HG02678 (cell line): ENCODE results near the gene IRF1.

Experiments used
- ATAC-seq: cut with Tn5 transposase; IDR thresholded peaks from one replicate; pipeline ENCODE4 v1.9.1; 2021; ENCODE audit warnings: mild to moderate bottlenecking, moderate library complexity; ENCODE audit not compliant: unreplicated experiment

IRF1 gene

DNA sequence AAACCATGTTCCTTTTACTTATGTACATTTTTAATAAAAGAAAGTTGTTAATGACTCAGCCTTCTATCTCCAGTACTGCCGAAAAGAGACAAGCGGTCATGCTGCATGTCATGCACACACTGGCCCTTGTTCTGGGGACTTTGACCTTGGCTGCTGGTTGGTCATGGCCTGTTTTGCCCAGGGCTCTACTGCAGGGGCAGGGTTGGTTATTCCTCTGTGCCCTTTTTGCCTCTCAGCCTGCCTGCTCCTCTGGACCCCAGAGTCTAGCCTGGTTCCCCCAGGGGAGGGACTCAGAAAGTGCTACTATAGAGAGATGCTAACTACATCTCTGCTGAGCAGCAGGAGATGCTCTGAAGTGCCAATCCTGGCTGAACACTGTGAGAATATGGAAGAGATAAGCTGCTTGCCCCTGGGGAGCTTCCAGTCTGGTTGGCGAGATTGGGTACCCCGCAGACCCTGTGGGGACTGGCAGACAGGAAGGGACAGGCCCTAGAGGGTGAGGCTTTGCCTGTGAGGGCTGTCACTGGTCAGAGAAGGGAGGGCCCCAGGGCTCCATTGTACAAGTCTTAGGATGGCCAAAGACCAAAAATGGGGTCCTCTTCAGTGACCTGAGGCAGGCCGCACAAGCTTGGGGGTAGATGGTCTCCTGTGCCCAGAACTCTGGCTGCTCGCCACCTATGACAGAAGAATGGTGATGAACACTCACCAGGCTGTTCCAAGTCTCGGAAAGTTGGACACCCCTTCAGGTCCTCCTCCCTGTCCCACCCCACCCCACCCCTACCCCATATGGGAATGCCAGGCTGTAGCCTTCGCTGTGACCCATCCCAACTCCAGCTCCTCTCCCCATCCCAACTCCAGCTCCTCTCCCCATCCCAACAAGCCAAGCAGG lies 14.3 kb downstream of the IRF1 start:
- ATAC-seq: no peak

DNA sequence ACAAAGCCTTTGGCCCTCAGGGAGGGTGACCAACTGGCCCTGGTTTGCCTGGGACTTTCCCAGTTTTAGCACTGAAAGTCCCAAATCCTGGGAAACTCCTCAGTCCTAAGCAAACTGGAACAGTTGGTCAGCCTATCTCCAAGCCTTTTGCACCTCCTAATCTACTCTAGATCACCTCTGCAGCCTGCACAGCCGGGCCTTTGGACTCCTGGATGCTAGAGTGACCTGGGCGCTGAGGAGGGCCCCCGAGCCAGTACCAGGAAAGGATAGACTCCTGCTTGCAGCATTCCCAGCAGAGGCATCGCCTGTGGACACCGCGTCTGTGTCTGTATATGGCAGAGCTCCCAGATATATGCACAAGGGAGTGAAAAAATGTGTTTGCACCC lies 15.1 kb downstream of the IRF1 start:
- no peak for ATAC-seq

GRCh38 chr5:132474881-132475496 lies 15.6 kb downstream of the IRF1 start:
- no peak for ATAC-seq

- ATAC-seq: no peak
Measured at GRCh38 chr5:132474131-132474723, 16.3 kb downstream of the IRF1 start.

GRCh38 chr5:132473668-132474067 lies 16.9 kb downstream of the IRF1 start:
- ATAC-seq: no peak

- peak; percentile 74 for ATAC-seq
Measured at GRCh38 chr5:132473019-132473531, 17.5 kb downstream of the IRF1 start.

GRCh38 chr5:132472431-132472830 lies 18.1 kb downstream of the IRF1 start:
- ATAC-seq: no peak

DNA sequence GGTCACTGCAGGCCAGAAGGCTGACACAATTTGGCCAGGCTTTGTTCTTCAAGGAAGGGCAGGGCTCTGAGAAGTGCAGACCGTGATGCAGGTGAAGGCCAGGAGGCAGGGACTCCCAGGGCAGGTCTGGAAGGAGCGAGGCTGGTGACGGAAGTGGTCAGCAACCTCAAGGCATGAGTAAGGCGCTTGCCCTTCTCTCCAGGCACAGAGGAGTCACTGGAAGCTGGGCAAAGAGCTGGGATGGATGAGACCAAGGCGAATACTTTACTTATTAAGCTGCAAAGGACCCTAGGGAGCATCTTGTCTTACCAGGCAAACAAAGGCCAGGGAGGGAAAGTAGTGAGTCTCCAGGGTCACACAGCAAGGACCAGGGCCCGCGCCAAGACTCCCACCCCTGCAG lies 18.6 kb downstream of the IRF1 start:
- no peak for ATAC-seq

- ATAC-seq: no peak
Measured at GRCh38 chr5:132471151-132471907, 19.2 kb downstream of the IRF1 start.

DNA sequence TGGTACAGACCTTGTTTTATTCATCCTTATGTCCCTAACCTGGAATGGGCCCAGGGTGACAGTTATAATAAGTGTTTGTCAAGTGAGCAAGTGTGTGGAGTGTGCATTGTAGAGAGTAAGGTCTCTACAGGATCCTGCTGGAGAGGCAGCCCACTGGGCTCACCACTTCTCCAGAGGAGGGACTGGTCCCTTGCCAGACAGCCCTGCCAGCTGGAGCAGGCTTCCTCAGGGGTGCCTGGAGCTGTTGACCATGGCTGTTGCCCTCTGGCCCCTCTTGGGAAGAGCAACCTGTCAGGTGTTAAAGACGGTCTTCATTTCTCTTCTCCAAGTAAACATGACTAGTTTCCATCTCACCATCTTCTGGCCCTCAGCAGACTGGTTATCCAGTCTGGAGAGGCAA lies 20.0 kb downstream of the IRF1 start:
- no peak for ATAC-seq

DNA sequence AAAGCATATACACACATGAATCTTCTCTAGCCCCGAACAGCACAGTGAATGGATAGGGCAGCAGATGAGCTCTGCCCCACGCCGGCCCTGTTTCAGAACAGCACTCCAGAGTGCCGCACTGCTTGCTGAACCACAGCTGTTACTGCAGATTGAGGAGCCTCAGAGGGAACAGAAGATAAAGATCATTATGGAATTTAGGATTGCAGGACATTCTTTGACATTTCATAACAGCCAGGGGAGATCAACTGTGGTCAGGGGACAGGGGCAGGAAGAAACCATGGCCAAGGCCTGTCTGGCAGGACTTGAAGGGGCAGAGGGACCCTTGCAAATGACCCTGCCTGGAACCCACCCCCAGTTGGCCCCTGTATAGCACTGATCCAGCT lies 20.6 kb downstream of the IRF1 start:
- ATAC-seq: no peak

GRCh38 chr5:132469380-132470009 lies 21.1 kb downstream of the IRF1 start:
- no peak for ATAC-seq

DNA sequence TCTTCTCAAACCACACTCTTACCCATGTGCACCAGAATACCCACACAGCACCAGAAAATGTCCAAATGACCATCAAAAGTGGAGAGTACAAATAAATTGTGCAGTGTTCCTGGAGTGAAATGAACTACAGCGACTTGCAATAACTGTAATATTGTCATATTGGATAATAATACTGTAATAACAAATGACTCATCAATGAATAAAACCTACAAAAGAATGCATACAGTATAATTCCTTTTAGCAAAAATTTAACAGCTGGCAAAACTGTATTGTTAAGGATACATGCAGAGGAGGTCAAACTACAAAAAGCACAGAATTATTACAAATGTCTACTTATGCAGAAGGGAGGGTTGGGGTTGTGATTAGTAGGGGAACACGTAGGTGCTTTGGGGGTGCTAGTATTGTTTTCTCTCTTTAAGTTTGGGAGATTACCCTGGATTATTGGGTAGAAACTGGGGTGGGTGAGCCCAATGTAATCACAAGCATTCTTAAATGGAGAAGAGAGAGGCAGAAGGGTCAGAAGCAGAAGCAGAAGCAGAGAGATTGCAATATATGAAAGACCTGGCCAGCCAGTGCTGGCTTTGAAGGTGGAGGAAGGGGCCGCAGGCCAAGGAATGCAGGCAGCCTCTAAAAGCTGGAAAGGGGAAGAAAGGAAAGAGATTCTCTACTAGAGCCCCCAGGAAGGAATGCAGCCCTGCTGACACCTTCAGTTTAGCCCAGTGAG lies 21.8 kb downstream of the IRF1 start:
- ATAC-seq: no peak

GRCh38 chr5:132467287-132467984 lies 23.1 kb downstream of the IRF1 start:
- ATAC-seq: peak; percentile 38

DNA sequence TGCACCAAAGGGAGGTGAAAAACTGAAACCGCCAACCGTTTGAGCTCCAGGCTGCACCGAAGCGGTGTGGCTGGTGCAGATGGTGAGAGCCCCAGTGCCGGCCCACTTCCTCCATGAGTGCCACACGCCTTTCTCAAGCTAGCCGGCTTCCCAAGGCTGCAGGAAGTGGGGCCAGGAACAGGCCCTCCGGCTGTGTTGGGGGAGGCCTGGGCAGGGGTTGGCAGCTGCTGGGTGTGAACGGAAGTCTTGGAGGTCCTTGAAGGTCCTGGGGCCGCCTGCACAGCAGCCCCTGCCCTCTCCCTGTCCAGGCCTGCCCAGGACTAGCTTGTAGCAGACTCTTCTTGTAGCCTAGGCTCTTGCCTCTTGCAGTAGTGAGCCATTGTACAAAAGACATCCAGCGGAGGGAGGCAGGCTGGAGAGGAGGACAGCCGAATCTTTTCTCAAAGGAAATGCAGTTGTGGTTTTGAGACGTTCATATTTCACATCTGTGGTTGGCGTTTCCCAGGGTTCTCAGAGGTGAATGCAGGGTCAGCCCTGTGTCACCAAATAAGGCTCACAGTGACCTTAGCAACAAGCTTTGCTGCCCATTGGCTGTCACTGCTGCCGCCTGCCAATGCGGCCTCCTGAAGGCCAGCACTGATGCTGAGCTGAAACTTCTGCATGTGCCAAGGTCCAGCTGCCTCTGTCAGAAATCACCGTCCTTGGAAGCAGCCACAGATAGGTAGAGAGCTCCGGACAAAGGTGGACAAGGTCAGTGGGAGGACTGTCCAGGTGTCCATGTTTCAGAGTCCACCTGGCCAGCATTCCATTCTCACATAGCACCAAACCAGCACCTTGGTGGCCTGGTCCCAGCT lies 23.9 kb downstream of the IRF1 start:
- peak; percentile 61 for ATAC-seq

GRCh38 chr5:132465059-132465707 lies 25.4 kb downstream of the IRF1 start:
- ATAC-seq: no peak

DNA sequence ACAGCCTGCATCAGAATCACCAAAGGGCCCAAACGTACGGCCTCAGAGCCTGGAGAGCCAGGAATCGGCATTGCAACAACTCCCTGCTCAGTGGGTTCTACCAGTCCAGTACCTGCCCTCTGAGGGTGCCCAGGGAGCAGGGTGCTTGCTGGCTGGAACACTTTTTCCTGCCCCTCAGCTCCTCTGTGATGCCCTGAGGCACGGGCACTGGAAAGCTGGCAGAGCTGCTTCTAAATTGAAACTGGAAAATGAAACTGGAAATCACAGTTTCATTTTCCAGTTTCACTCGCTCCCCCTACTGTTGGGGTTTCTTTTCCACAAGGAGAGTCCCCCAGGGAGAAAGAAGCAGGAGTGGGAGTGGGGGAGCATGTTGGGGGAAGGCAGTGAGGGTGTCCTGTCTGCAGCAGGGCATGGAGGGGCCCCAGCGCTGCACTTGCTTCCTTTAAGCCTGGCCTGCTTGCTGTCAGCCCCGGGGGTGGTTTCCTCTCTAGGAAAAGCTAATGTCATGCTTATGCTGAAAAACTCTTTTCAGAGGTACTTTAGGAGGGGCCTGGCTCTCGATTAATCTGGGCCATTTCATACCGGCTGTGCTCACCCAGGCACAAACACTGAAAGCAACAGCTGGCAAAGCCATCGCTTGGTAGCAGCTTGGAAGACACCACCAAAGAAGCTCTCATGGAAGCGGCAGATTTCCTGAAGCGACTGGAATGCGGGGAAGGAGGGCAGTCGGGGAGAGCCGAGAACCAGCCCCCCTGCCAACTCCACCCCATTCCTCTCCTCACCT lies 26.2 kb downstream of the IRF1 start:
- no peak for ATAC-seq
